ELR (cell line): ENCODE data around the gene JUNB.
"Not testable (repeated sequence)": the region's sequence is repeated elsewhere in the genome, so short reads cannot be mapped to it uniquely, and the experiment has no call there.

Experiments used
- DNase-seq: peaks from one replicate; pipeline ENCODE4 v3.0.0-alpha.2; 2015; ENCODE audit warnings: low read depth

JUNB gene

GRCh38 chr19:12789098-12789903 lies 2.0 kb upstream of the JUNB start:
- DNase-seq: peak; percentile 56

GRCh38 chr19:12789904-12790619 lies 1.2 kb upstream of the JUNB start:
- DNase-seq: peak; percentile 96

- DNase-seq: peak; percentile 27
Measured at GRCh38 chr19:12790628-12791344, 500 bp upstream of the JUNB start.

- DNase-seq: peak; percentile 79
Measured at GRCh38 chr19:12792051-12792852, 966 bp downstream of the JUNB start.

GRCh38 chr19:12792853-12793289 lies 1.6 kb downstream of the JUNB start:
- DNase-seq: no peak

- peak; percentile 93 for DNase-seq
Measured at GRCh38 chr19:12793290-12794195, 2.3 kb downstream of the JUNB start.

- DNase-seq: peak; percentile 13
Measured at GRCh38 chr19:12794196-12794941, 3.1 kb downstream of the JUNB start.

- no peak for DNase-seq
Measured at GRCh38 chr19:12794971-12795381, 3.7 kb downstream of the JUNB start.

- peak; percentile 85 for DNase-seq
Measured at GRCh38 chr19:12796146-12797071, 5.1 kb downstream of the JUNB start.

- no peak for DNase-seq
Measured at GRCh38 chr19:12797141-12797587, 5.9 kb downstream of the JUNB start.

- DNase-seq: not testable (repeated sequence)
Measured at GRCh38 chr19:12797607-12798006, 6.3 kb downstream of the JUNB start.

GRCh38 chr19:12799742-12800465 lies 8.6 kb downstream of the JUNB start:
- no peak for DNase-seq

GRCh38 chr19:12800466-12800770 lies 9.1 kb downstream of the JUNB start:
- DNase-seq: no peak

GRCh38 chr19:12800923-12801465 lies 9.7 kb downstream of the JUNB start:
- DNase-seq: peak; percentile 31

GRCh38 chr19:12801466-12802266 lies 10.4 kb downstream of the JUNB start, which contains the start of the genes PRDX2 and THSD8:
TSS of gene PRDX2 (minus strand) at chr19:12801800. CDS start at chr19:12801261, 539 bp downstream.
TSS of gene THSD8 (plus strand) at chr19:12802069. CDS start at chr19:12802072, 3 bp downstream.
- DNase-seq: peak; percentile 84

GRCh38 chr19:12802267-12803106 lies 11.2 kb downstream of the JUNB start:
- DNase-seq: peak; percentile 42
